Measurements from ENCODE around the gene AURKAIP1.

AURKAIP1 gene

GRCh38 chr1:1357871-1358432 is 17.1 kb downstream of the AURKAIP1 start:
- H3K4me3 ChIP-seq (ENCODE audit: low read depth, low read length): peak overlapping the region; percentile 62
- peak; percentile 29 for DNase-seq (ENCODE audit: low read depth)
- TF ChIP-seq CTCF (conservative IDR thresholded peaks at IDR 0.05; ENCODE audit: low read depth, low read length): no peak

DNA sequence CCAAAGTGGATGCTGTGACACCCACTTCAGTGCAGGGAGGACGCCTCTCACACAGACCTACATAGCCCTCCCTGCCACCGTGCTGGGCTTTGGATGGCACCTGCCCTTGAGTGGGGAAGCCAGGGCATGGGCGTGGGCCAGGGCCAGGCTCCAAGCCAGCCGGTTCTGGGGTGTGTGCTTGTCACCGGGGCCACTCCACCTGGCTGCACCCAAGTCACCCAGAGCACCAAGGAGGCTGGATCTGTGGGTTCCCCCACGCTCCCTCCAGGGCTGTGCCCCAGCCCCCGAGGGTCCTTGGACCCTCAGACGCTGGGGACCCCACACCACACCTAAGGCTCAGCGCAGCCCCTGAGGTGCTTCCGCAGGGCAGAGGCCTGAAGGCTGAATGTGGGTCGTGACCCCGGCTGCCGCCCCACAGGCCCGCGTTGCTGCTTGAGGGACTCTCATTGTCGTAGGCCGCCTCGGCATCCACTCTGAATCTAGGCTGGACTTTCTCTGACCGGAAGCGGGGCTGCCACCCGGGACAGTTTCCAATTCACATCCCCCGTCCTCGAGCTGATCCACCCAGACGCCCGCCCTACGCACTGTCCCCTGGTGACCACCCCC is 18.1 kb downstream of the AURKAIP1 start:
- peak overlapping the region; percentile 62 for H3K4me3 ChIP-seq (ENCODE audit: low read depth, low read length)
- TF ChIP-seq CTCF (conservative IDR thresholded peaks at IDR 0.05; ENCODE audit: low read depth, low read length): no peak
- DNase-seq (ENCODE audit: low read depth): no peak

- peak overlapping the region; percentile 62 for H3K4me3 ChIP-seq (ENCODE audit: low read depth, low read length)
- no peak for DNase-seq (ENCODE audit: low read depth)
- TF ChIP-seq CTCF (conservative IDR thresholded peaks at IDR 0.05; ENCODE audit: low read depth, low read length): no peak
Measured at GRCh38 chr1:1356166-1356795, 18.7 kb downstream of the AURKAIP1 start.

GRCh38 chr1:1355416-1355815 is 19.6 kb downstream of the AURKAIP1 start:
- peak; percentile 53 for DNase-seq (ENCODE audit: low read depth)
- peak overlapping the region; percentile 37 for H3K4me3 ChIP-seq (ENCODE audit: low read depth, low read length)

GRCh38 chr1:1354271-1355247 is 20.4 kb downstream of the AURKAIP1 start:
- no peak for DNase-seq (ENCODE audit: low read depth)
- TF ChIP-seq CTCF (conservative IDR thresholded peaks at IDR 0.05; ENCODE audit: low read depth, low read length): no peak
- H3K4me3 ChIP-seq (ENCODE audit: low read depth, low read length): no peak overlapping the region

More at GRCh38 chr1:1355416-1355815, 19.6 kb downstream of the AURKAIP1 start:
- TF ChIP-seq CTCF (conservative IDR thresholded peaks at IDR 0.05; ENCODE audit: low read depth, low read length): no peak

DNA sequence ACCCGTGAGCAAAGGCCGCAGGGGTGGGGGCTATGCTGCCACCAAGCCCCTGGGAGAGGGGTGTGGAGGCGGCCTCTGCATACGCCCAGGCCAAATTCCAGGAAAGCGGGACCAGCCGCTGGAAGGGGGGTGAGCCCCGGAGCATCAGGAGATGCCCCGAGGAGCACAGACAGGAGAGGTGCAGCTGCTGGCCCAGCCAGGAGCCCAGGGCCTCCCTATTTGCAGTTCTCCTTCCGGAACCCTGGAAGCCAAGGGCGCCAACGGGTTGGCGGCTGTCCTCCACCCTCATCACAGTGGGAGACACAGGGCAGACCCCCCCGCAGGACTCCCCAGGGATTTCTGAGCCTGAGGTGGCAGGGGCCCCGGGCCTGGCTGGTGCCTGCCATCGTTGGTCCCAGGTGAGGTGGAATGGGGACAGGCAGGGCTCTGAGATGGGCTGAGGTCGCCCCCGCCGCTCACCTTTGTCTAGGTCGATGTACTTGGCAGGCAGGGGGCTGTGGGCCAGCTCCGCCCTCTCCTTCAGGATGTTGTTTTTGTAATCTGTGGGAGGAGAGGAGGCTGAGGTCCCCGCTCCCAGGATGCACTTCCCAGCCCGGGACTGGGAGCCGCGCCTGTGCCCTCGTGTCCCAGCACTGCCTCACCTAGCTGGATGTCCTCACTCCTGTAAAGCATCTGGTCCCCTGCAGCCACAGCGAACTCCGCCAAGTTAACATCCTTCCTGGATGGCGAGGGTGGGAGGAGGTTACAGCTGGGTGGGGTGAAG is 21.4 kb downstream of the AURKAIP1 start:
- DNase-seq (ENCODE audit: low read depth): no peak
- H3K4me3 ChIP-seq (ENCODE audit: low read depth, low read length): no peak overlapping the region
- TF ChIP-seq CTCF (conservative IDR thresholded peaks at IDR 0.05; ENCODE audit: low read depth, low read length): no peak
